Testis (tissue), 3 donors: ENCODE measurements around the gene CKS1B. TPM values are rescaled to one million over a fixed set of nuclear protein-coding genes. Genes with fewer than 3 reads are reported as not detected.
"Not testable (repeated sequence)": the region's sequence is repeated elsewhere in the genome, so short reads cannot be mapped to it uniquely, and the experiment has no call there.

ENCODE experiments used
- DNase-seq: peaks from one replicate; pipeline ENCODE4 v3.0.0-alpha.2; 2019
- H3K27ac ChIP-seq, 2 donors: fragments of 200-600 bp; sonication (generic); one replicate each; pipeline ENCODE4 v1.5.1; 2019
- H3K27me3 ChIP-seq: fragments of 200-600 bp; sonication (generic); one replicate; pipeline ENCODE4 v1.5.1; 2019
- H3K36me3 ChIP-seq: fragments of 200-600 bp; sonication (generic); one replicate; pipeline ENCODE4 v1.5.1; 2017; ENCODE audit warnings: low read depth; ENCODE audit errors: missing control alignments
- H3K4me1 ChIP-seq: fragments of 200-600 bp; sonication (generic); one replicate; pipeline ENCODE4 v1.5.1; 2019
- H3K4me3 ChIP-seq, 2 donors: fragments of 200-600 bp; sonication (generic); one replicate each; pipeline ENCODE4 v1.5.1; 2017 to 2019
- H3K9me3 ChIP-seq: fragments of 200-600 bp; sonication (generic); one replicate; pipeline ENCODE4 v1.5.1; 2017
- POLR2A ChIP-seq: fragments of 450-650 bp; IDR thresholded peaks from one replicate; pipeline ENCODE4 v1.6.1; 2017; ENCODE audit warnings: antibody characterized with exemption, mild to moderate bottlenecking, moderate library complexity
- WGBS, 2 donors: methylation state at CpG; one replicate each; pipeline ENCODE4 v1.1.5; 2018; 5-methylcytosine and 5-hydroxymethylcytosine counted together
- intact Hi-C: fragments of 100-400 bp; cut with DNase I; formaldehyde crosslinking; loops from one replicate; pipeline ENCODE4 v1.15.1; 2023; ENCODE audit warnings: low total_unique reads
- polyA plus RNA-seq: library from polyadenylated mRNA; stranded (reverse); fragments of 350-450 nt; fragmentation: Illumina TruSeq; extraction: RNeasy Lipid Tissue Mini Kit (QIAGEN cat#74804); gene quantifications from one replicate; pipeline ENCODE4 v1.2.3, GENCODE V29; 2014; ENCODE audit warnings: low read depth, low replicate concordance; ENCODE audit not compliant: insufficient read depth
- total RNA-seq, 2 donors: library from RNA; depleted of rRNA; stranded (reverse); fragments of >200 nt; gene quantifications; one replicate each; pipeline ENCODE4 v1.2.3, GENCODE V29; 2016
- TF ChIP-seq, protein P1 (sequence below), 3 experiments: fragments of 450-650 bp in 2 of 3; fragments of 200-600 bp in 1 of 3; sonication (generic) in 1 of 3; IDR thresholded peaks; one replicate each; pipeline ENCODE4 v1.5.1; 2016 to 2019; ENCODE audit warnings: antibody characterized with exemption in 3 of 3, mild to moderate bottlenecking in 2 of 3, moderate library complexity in 1 of 3

CKS1B gene
- total and polyA plus RNA-seq, 3 donors from 2014 or later: 45.5 to 100 (median 84.3) TPM

DNA sequence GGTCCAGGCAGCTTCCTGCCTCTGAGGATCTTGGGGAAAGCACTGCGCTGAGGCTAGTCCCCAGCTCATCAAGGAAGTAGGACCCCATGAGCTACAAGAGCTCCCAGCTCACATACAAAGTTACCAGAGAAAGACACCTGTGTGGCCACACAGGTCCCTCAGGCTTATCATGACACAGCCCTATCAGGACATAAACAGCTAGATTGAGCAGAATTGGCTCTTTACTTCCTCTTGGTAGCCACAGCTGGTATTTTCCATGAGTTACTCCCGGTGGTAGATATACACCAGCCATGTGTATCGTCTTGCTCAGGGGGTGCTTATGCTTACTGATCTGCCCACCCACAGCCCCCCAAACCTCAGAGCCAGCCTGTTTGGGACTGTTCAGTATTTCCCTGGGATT is 20.1 kb downstream of the CKS1B start:
- Histone ChIP-seq H3K4me3 (no peak overlapping the region), H3K27ac (no peak overlapping the region), H3K36me3 (no peaks in the 10 kb centered on the region), H3K27me3 (no peaks in the 10 kb centered on the region), H3K4me1 (peaks cover 7% of the 10 kb centered on the region), H3K9me3 (no peaks in the 10 kb centered on the region)
- intact Hi-C loops: no loop called here
- DNase-seq: no peak
- 50 to 81% methylated on average over 2 to 3 of the region's 3 CpGs for WGBS, 2 donors
- TF ChIP-seq, protein P1, sequence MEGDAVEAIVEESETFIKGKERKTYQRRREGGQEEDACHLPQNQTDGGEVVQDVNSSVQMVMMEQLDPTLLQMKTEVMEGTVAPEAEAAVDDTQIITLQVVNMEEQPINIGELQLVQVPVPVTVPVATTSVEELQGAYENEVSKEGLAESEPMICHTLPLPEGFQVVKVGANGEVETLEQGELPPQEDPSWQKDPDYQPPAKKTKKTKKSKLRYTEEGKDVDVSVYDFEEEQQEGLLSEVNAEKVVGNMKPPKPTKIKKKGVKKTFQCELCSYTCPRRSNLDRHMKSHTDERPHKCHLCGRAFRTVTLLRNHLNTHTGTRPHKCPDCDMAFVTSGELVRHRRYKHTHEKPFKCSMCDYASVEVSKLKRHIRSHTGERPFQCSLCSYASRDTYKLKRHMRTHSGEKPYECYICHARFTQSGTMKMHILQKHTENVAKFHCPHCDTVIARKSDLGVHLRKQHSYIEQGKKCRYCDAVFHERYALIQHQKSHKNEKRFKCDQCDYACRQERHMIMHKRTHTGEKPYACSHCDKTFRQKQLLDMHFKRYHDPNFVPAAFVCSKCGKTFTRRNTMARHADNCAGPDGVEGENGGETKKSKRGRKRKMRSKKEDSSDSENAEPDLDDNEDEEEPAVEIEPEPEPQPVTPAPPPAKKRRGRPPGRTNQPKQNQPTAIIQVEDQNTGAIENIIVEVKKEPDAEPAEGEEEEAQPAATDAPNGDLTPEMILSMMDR (IDR thresholded peaks at IDR 0.05): no peak
- no peak for TF ChIP-seq POLR2A

DNA sequence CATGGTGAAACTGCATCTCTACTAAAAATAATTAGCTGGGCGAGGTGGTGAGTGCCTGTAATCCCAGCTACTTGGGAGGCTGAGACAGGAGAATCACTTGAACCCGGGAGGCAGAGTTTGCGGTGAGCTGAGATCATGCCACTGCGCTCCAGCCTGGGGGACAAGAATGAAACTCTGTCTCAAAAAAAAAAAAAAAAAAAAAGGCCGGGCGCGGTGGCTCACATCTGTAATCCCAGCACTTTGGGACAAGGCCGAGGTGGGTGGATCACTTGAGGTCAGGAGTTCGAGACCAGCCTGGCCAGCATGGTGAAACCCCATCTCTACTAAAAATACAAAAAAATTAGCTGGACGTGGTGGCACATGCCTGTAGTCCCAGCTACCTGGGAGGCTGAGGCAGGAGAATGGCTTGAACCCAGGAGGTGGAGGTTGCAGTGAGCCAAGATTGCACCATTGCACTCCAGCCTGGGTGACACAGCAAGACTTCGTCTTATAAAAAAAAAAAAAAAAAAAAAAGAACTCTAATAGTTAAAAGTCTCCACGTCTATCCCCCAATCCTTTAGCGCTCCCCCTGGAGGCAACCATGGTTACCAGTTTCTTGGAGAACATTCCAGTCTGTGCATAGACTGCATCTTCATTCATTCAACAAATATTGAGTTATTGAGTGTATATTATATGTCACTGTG is 21.0 kb downstream of the CKS1B start:
- TF ChIP-seq, protein P1 (IDR thresholded peaks at IDR 0.05): peak in 2 of 3 experiments; percentile 31 to 34
- peak; percentile 68 for DNase-seq
- WGBS, 2 donors: 68 to 71% methylated on average over 13 of the region's 13 CpGs
- H3K27ac ChIP-seq, H3K27me3 ChIP-seq, H3K4me3 ChIP-seq, H3K36me3 ChIP-seq, H3K9me3 ChIP-seq, intact Hi-C loops: not testable (repeated sequence)
- H3K4me1 ChIP-seq: peaks cover 15% of the 10 kb centered on the region

DNA sequence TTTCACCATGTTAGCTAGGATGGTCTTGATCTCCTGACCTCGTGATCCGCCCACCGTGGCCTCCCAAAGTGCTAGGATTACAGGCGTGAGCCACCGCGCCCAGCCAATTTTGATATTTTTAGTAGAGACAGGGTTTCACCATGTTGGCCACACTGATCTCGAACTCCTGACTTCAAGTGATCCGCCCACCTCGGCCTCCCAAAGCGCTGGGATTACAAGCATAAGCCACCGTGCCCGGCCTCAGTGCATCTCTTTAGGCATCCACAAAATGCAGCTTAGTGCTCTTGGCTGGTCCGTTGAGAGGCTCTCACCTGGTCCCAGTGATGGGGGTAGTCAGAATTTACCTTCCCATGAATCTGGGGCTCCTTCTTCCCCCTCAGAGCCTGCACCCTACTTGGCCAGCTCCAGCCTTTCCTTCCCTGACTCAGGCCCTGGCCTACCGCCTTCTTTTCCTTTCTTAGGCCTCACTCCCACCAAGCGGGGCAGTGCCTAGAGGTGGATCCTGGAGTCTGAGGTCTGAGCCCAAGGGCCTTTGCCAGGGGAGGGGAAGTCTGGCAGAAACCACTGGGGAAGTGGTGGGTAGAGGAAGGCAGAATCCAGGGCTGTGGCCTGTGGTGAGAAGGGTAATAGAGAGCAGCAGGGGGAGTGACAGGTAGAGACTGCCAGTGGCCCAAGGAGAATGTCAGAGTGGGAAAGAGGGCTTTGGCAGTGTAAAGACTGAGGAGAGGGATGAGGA is 22.7 kb downstream of the CKS1B start:
- H3K27me3 ChIP-seq: no peaks in the 10 kb centered on the region
- no peak overlapping the region for H3K4me3 ChIP-seq
- intact Hi-C loops: no loop called here
- H3K9me3 ChIP-seq: no peaks in the 10 kb centered on the region
- H3K27ac ChIP-seq: no peak overlapping the region
- peaks cover 15% of the 10 kb centered on the region for H3K4me1 ChIP-seq
- no peaks in the 10 kb centered on the region for H3K36me3 ChIP-seq
- no peak for TF ChIP-seq POLR2A
- TF ChIP-seq, protein P1 (IDR thresholded peaks at IDR 0.05): no peak
- 79 to 87% methylated on average over 15 of the region's 15 CpGs for WGBS, 2 donors
- no peak for DNase-seq

DNA sequence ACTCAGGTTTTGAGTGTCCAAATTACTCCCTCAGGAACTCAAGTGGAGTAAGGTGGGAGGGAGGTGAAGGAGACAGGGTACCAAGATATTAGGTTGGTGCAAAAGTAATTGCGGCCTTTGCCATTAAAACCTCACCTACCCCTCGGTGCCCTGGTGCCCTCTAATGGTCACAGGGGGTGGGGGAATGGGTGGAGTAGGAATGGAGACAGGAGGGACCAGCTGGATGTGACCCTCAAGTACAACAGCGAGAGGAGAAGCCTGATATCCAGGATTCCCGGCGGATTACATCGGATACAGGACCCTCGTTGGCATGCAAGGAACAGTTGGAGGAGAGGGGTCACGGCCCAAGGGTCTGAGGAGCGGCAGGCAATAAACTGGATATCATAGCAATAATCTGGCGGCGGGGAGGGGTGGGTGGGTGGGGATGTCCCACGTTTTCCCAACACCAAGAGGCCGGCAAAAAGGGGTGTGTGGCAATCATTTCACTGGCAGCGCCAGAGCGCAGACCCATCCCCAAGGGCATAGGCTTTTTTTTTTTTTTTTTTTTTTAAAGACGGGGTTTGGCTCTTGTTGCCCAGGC is 23.8 kb downstream of the CKS1B start:
- Histone ChIP-seq H3K36me3 (no peaks in the 10 kb centered on the region), H3K27me3 (no peaks in the 10 kb centered on the region), H3K9me3 (no peaks in the 10 kb centered on the region), H3K4me1 (peaks cover 15% of the 10 kb centered on the region), H3K27ac (no peak overlapping the region), H3K4me3 (no peak overlapping the region)
- TF ChIP-seq, protein P1 (IDR thresholded peaks at IDR 0.05): no peak
- TF ChIP-seq POLR2A: no peak
- WGBS, 2 donors: 50 to 70% methylated on average over 16 of the region's 16 CpGs
- no peak for DNase-seq
- intact Hi-C loops: no loop called here
